Smooth muscle cell of the umbilical artery (primary cell): ENCODE data around the gene OSBPL3. TPM values are rescaled to one million over a fixed set of nuclear protein-coding genes. Genes with fewer than 3 reads are reported as not detected.

Experiments used
- total RNA-seq: library from RNA; depleted of rRNA; stranded (reverse); fragments of >200 nt; gene quantifications from 2 replicates; pipeline ENCODE4 v1.2.3, GENCODE V29; 2014

The OSBPL3 gene, protein sequence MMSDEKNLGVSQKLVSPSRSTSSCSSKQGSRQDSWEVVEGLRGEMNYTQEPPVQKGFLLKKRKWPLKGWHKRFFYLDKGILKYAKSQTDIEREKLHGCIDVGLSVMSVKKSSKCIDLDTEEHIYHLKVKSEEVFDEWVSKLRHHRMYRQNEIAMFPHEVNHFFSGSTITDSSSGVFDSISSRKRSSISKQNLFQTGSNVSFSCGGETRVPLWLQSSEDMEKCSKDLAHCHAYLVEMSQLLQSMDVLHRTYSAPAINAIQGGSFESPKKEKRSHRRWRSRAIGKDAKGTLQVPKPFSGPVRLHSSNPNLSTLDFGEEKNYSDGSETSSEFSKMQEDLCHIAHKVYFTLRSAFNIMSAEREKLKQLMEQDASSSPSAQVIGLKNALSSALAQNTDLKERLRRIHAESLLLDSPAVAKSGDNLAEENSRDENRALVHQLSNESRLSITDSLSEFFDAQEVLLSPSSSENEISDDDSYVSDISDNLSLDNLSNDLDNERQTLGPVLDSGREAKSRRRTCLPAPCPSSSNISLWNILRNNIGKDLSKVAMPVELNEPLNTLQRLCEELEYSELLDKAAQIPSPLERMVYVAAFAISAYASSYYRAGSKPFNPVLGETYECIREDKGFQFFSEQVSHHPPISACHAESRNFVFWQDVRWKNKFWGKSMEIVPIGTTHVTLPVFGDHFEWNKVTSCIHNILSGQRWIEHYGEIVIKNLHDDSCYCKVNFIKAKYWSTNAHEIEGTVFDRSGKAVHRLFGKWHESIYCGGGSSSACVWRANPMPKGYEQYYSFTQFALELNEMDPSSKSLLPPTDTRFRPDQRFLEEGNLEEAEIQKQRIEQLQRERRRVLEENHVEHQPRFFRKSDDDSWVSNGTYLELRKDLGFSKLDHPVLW
- total RNA-seq = 6.8 and 32.1 TPM in 2 replicates

DNA sequence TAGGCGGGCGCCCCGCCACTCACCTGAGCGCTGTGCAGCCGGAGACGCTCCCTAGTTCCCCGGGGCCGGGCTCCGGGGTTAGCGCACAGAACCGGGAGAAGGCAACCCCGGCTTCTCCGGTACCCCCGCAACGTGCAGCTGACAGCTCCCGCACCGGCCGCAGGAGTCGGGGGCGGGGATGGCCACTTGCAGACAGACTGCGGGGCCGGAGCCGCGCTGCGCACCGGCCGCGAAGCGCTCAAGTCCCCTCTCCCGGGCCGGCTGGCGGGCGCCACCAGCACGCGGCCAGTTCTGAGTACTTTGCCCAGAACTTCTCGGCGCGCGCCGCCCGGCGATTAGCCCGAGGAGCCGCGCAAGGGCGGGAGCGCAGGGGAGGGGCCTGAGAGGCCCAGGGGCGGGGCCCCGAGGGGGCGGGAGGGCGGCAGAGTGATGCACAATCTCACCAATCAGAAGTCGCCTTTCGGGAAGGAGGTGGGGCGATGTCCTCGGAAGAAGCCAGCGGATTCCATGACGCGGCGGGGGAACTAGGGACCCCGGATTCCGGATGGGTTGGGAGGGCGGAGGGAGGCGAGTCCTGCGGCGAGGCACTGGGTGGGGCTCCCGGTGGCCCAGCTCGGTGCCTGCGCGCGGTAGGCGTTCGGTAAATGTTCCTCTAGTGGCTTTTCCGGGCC lies at the start of gene OSBPL3:
Gene OSBPL3, minus strand, starts transcription at position 316 of the 671 bp plus-strand sequence. CDS start 87,706 bp downstream, outside the sequence.

DNA sequence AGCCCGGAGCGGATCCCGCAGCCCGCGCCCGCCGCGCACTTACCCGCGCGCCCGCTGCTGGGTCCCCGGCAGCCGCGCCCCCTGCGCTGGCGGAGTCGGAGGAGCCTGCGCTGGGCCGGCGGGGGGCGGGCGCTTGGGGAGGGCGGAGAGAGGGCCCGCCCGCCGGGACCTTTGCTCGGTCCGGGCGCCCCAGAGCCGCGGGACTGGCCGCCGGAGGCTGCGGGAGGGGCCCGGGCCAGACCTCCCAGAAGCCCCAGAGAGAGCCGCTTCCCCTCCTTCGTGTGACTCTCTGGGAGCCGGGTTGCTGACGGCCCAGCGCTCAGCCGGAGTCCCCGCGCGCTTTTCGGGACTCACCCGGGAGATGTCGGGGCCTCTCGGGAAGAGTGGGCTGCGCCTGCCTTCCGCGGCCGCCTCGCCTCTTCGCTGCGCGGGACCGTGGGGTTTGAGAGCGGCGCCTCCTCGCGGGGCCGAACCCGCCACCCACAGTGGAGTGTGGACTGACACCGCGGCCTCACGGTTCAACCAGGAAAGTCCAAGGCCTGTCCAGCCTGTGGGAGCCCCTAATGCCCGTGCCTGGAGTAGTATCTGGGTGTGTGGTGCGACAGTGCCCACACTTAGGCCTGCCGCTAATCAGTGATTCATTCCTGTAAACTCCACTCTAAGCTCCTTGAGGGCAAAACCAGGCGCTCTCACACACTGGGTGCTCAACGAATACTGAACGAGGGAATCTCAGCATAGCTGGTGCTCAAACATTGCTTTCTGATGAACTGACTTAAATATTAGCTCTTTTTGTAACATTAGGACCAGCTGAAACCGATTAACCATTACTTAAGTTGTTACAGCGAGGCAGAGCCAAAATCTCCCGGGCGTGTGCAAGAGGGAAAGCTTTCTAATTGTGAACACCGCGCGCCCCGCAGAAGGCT lies 222.4 kb downstream of the OSBPL3 start, which contains the start of gene GSDME:
Gene GSDME, minus strand, starts transcription at position 112 of the 923 bp plus-strand sequence. CDS start 7,690 bp downstream, outside the sequence.

Other genes starting within 250 kb of the OSBPL3 start
- 62.7 and 85.9 TPM in 2 replicates for gene GSDME, start 222.7 kb downstream of the OSBPL3 start, total RNA-seq
- gene CYCS, start 145.1 kb upstream of the OSBPL3 start, total RNA-seq = 31.2 and 63.9 TPM in 2 replicates
- not detected in 2 replicates for gene NPVF, start 248.3 kb upstream of the OSBPL3 start, total RNA-seq